Fibroblast of skin of left biceps (primary cell): ENCODE results near the gene GRHL1.

Experiments used
- DNase-seq, 2 experiments: peaks; one replicate each; pipeline ENCODE4 v3.0.0-alpha.2; 2013; ENCODE audit warnings: low read depth in 2 of 2

GRHL1 gene

GRCh38 chr2:10041711-10042110, 90.2 kb downstream of the GRHL1 start:
- DNase-seq, result no peak

- DNase-seq, result no peak
These were observed 91.0 kb downstream of the GRHL1 start for GRCh38 chr2:10042301-10043161.

- DNase-seq, result peak; percentile 73 to 74
These were observed 91.9 kb downstream of the GRHL1 start, which contains the start of gene KLF11 for GRCh38 chr2:10043256-10043905. TSS of gene KLF11 (plus strand) at chr2:10043550. CDS start at chr2:10043717, 167 bp downstream.

- peak; percentile 68 to 69 for DNase-seq
These were observed 92.6 kb downstream of the GRHL1 start for GRCh38 chr2:10043906-10044601.

- DNase-seq, result no peak
These were observed 94.3 kb downstream of the GRHL1 start for GRCh38 chr2:10045561-10046355.

GRCh38 chr2:10046931-10047330, 95.4 kb downstream of the GRHL1 start:
- DNase-seq, result no peak

GRCh38 chr2:10047616-10048500, 96.4 kb downstream of the GRHL1 start:
- DNase-seq, result no peak

GRCh38 chr2:10048501-10049171, 97.1 kb downstream of the GRHL1 start:
- no peak for DNase-seq
